ENCODE results near the gene DNAAF8.

DNA sequence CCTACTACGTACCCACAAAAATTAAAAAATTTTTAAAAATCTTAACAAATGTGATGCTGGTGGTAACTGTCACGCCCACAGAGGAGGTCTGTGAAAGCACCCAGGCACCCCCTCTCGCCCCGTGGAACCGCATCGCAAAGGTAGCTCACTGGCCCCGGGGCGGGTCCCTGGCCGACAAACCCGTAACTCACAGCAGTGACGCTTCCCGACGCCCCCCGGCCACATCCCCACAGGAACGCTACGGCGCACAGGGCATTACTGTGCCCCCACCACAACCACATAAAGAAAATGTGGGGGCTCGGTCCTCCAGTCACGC, 632 bp upstream of the DNAAF8 start:
- TF ChIP-seq, protein P1, sequence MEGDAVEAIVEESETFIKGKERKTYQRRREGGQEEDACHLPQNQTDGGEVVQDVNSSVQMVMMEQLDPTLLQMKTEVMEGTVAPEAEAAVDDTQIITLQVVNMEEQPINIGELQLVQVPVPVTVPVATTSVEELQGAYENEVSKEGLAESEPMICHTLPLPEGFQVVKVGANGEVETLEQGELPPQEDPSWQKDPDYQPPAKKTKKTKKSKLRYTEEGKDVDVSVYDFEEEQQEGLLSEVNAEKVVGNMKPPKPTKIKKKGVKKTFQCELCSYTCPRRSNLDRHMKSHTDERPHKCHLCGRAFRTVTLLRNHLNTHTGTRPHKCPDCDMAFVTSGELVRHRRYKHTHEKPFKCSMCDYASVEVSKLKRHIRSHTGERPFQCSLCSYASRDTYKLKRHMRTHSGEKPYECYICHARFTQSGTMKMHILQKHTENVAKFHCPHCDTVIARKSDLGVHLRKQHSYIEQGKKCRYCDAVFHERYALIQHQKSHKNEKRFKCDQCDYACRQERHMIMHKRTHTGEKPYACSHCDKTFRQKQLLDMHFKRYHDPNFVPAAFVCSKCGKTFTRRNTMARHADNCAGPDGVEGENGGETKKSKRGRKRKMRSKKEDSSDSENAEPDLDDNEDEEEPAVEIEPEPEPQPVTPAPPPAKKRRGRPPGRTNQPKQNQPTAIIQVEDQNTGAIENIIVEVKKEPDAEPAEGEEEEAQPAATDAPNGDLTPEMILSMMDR (IDR thresholded peaks at IDR 0.05; ENCODE audit: low read length): no peak
- no peak for TF ChIP-seq EZH2 (optimal IDR thresholded peaks at IDR 0.05; ENCODE audit: low read depth, low read length)

Measured in MM.1S (cell line).